CD4-positive, alpha-beta T cell (primary cell): ENCODE results near the gene ABCG8. TPM values are rescaled to one million over a fixed set of nuclear protein-coding genes. Genes with fewer than 3 reads are reported as not detected.

ENCODE experiments used
- ATAC-seq: fragments of 200-7000 bp; cut with Tn5 transposase; one replicate; pipeline ENCODE4 v1.10.0; 2022; ENCODE audit warnings: mild to moderate bottlenecking; ENCODE audit not compliant: poor library complexity
- CTCF ChIA-PET: fragments of 350-600 bp; sonication (Branson Sonifier 250); formaldehyde crosslinking; loops from one replicate; lab custom pipeline; 2021; ENCODE audit warnings: antibody characterized with exemption, inconsistent platforms; lab: Charles Lee
- POLR2A ChIA-PET: fragments of 350-600 bp; sonication (Branson Sonifier 250); formaldehyde crosslinking; loops from one replicate; lab custom pipeline; 2021; ENCODE audit warnings: antibody characterized with exemption, inconsistent platforms; lab: Charles Lee
- DNase-seq, 14 experiments: peaks; one replicate each; pipeline ENCODE4 v3.0.0-alpha.2; 2013 to 2020; ENCODE audit warnings: mixed read lengths in 2 of 14
- H3K27ac ChIP-seq, 2 donors: one replicate each; pipeline versions ENCODE4 v1.5.1 to v1.7.0; 2013; ENCODE audit warnings: low read length in 2 of 2, low read depth in 1 of 2, mild to moderate bottlenecking in 1 of 2
- H3K27me3 ChIP-seq, 2 experiments: 1 replicate in 1 of 2; 2 replicates in 1 of 2; pipeline versions ENCODE4 v1.6.1 to v1.7.0; 2013; ENCODE audit warnings: low read length in 2 of 2, control low read depth in 1 of 2, mild to moderate bottlenecking in 1 of 2, moderate library complexity in 1 of 2; ENCODE audit not compliant: insufficient read depth in 2 of 2, control insufficient read depth in 1 of 2
- H3K36me3 ChIP-seq: one replicate; pipeline ENCODE4 v1.6.1; 2013; ENCODE audit warnings: low read length, control low read depth; ENCODE audit not compliant: insufficient read depth
- H3K4me1 ChIP-seq: one replicate; pipeline ENCODE4 v1.6.1; 2013; ENCODE audit warnings: low read length, control low read depth; ENCODE audit not compliant: insufficient read depth
- H3K4me3 ChIP-seq: one replicate; pipeline ENCODE4 v1.5.1; 2013; ENCODE audit warnings: mild to moderate bottlenecking, low read length, moderate library complexity
- H3K9me3 ChIP-seq, 2 experiments: 1 replicate in 1 of 2; 2 replicates in 1 of 2; pipeline versions ENCODE4 v1.6.1 to v1.7.0; 2013; ENCODE audit warnings: low read length in 2 of 2, mild to moderate bottlenecking in 2 of 2, control low read depth in 1 of 2, moderate library complexity in 1 of 2; ENCODE audit not compliant: control insufficient read depth in 1 of 2, insufficient read depth in 1 of 2
- H3K27ac Mint-ChIP-seq: one replicate; pipeline ENCODE4 v1.8.0; 2020; ENCODE audit warnings: mixed read lengths
- H3K27me3 Mint-ChIP-seq: one replicate; pipeline ENCODE4 v1.8.0; 2021; ENCODE audit warnings: mixed read lengths
- H3K36me3 Mint-ChIP-seq: one replicate; pipeline ENCODE4 v1.8.0; 2021; ENCODE audit warnings: low read depth, mixed read lengths
- H3K4me1 Mint-ChIP-seq: one replicate; pipeline ENCODE4 v1.8.0; 2021; ENCODE audit warnings: low read depth, mixed read lengths
- H3K4me3 Mint-ChIP-seq: one replicate; pipeline ENCODE4 v1.8.0; 2020; ENCODE audit warnings: mild to moderate bottlenecking, mixed read lengths
- H3K9me3 Mint-ChIP-seq: one replicate; pipeline ENCODE4 v1.8.0; 2020; ENCODE audit warnings: mixed read lengths
- intact Hi-C, 2 experiments: fragments of 100-400 bp; cut with DNase I in 1 of 2; cut with micrococcal nuclease in 1 of 2; formaldehyde crosslinking; loops; one replicate each; pipeline versions ENCODE4 v1.15.1 to v1.9.0; 2023 to 2025; cut with DNase I, micrococcal nuclease
- total RNA-seq, 174 experiments: library from RNA in 2 of 174; stranded (reverse) in 2 of 174; gene quantifications; one replicate each; pipeline ENCODE4 v1.2.3 and lab custom pipeline; 2021 to 2026
- TF ChIP-seq, protein P1 (sequence below): fragments of 200-600 bp; IDR thresholded peaks from one replicate; pipeline ENCODE4 v1.8.0; 2022; ENCODE audit warnings: antibody characterized with exemption, mild to moderate bottlenecking

Gene ABCG8
- total RNA-seq, 2 experiments from 2014 or later, result not detected

DNA sequence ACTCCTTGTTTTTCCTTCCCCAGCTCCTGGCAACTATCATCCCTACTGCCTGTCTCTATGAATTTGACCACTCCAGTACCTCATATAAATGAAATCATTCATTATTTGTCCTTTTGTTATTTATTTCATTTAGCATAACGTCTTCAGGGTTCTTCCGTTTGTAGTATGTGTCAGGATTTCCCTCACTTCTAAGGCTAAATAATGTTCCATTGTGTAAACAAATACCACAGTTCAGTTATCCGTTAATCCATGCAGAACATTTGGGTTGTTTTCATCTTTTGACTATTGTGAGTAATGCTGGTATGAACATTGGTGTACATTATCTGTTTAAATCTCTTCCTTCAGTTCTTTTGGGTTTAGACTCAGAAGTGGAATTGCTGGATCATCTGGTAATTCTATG lies 46.1 kb upstream of the ABCG8 start:
- Mint-ChIP-seq H3K27me3 (no peaks in the 10 kb centered on the region), H3K9me3 (no peaks in the 10 kb centered on the region), H3K4me1 (no peaks in the 10 kb centered on the region), H3K27ac (no peak overlapping the region), H3K4me3 (no peak overlapping the region), H3K36me3 (peaks cover 28% of the 10 kb centered on the region)
- Histone ChIP-seq H3K9me3 (no peaks in the 10 kb centered on the region), H3K4me3 (no peak overlapping the region), H3K27ac (no peak overlapping the region), H3K36me3 (no peaks in the 10 kb centered on the region), H3K4me1 (no peaks in the 10 kb centered on the region), H3K27me3 (no peaks in the 10 kb centered on the region)
- no peak for ATAC-seq
- POLR2A ChIA-PET, result interaction anchor here (0.5 kb wide), 1 partner anchor 1146 kb away, joined by 3 read pairs; no protein-coding TSS in a partner anchor
- intact Hi-C loops, result no loop called here
- CTCF ChIA-PET, result no interaction called here
- TF ChIP-seq, protein P1, sequence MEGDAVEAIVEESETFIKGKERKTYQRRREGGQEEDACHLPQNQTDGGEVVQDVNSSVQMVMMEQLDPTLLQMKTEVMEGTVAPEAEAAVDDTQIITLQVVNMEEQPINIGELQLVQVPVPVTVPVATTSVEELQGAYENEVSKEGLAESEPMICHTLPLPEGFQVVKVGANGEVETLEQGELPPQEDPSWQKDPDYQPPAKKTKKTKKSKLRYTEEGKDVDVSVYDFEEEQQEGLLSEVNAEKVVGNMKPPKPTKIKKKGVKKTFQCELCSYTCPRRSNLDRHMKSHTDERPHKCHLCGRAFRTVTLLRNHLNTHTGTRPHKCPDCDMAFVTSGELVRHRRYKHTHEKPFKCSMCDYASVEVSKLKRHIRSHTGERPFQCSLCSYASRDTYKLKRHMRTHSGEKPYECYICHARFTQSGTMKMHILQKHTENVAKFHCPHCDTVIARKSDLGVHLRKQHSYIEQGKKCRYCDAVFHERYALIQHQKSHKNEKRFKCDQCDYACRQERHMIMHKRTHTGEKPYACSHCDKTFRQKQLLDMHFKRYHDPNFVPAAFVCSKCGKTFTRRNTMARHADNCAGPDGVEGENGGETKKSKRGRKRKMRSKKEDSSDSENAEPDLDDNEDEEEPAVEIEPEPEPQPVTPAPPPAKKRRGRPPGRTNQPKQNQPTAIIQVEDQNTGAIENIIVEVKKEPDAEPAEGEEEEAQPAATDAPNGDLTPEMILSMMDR, result no peak
- no peak for DNase-seq

DNA sequence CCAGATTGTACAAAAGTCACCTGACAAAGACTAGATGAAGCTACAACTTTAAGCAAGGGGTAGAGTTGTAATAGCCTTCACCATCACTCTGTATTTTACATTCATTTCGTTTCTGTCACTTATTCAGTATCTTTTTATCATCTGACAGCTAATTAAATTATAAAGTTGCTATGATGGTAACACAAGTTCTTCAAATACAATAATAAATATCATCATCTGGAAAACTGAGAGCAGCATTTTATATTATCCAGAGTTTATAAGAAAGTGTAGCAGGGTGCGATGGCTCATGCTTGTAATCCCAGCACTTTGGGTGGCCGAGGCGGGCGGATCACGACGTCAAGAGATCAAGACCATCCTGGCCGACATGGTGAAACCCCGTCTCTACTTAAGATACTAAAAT lies 43.8 kb upstream of the ABCG8 start:
- Mint-ChIP-seq H3K27ac (no peak overlapping the region), H3K4me3 (no peak overlapping the region), H3K9me3 (no peaks in the 10 kb centered on the region)

DNA sequence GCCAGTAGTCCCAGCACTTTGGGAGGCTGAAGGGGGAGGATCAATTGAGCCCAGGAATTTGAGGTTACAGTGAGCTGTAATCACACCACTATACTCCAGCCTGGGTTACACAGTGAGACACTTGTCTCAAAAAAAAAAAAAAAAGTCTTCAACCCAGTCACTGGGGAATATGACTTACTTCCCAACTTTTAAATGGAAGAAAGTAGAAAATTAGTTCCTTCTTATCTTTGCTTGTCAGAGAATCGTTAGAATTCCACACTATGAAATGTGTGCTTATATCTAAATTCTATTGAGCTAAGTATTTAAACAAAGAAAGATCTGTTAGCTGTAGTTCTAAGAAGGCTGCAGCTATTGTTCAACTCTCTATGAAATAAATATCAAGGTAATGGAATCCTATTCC lies 42.6 kb upstream of the ABCG8 start:
- ATAC-seq, result no peak

More for the DNA sequence above, 43.8 kb upstream of the ABCG8 start:
- no peaks in the 10 kb centered on the region for H3K27me3 Mint-ChIP-seq
- peaks cover 18% of the 10 kb centered on the region for H3K36me3 Mint-ChIP-seq
- ChIA-PET POLR2A (no interaction called here), CTCF (no interaction called here)
- Histone ChIP-seq H3K4me1 (no peaks in the 10 kb centered on the region), H3K27me3 (no peaks in the 10 kb centered on the region), H3K27ac (no peak overlapping the region), H3K4me3 (no peak overlapping the region), H3K9me3 (no peaks in the 10 kb centered on the region), H3K36me3 (no peaks in the 10 kb centered on the region)
- no peak for DNase-seq
- TF ChIP-seq, protein P1, result no peak
- H3K4me1 Mint-ChIP-seq, result no peaks in the 10 kb centered on the region
- no peak for ATAC-seq
- intact Hi-C loops, result no loop called here

More for the DNA sequence above, 42.6 kb upstream of the ABCG8 start:
- intact Hi-C loops, result no loop called here
- H3K4me3 ChIP-seq, result no peak overlapping the region
- no peak overlapping the region for H3K27ac ChIP-seq
- H3K4me3 Mint-ChIP-seq, result no peak overlapping the region
- H3K27me3 Mint-ChIP-seq, result no peaks in the 10 kb centered on the region
- H3K36me3 Mint-ChIP-seq, result peaks cover 13% of the 10 kb centered on the region
- H3K4me1 ChIP-seq, result no peaks in the 10 kb centered on the region
- ChIA-PET POLR2A (no interaction called here), CTCF (interaction anchor here (0.7 kb wide), 1 partner anchor 52 kb away, joined by 3 read pairs; no protein-coding TSS in a partner anchor)
- H3K27me3 ChIP-seq, result no peaks in the 10 kb centered on the region
- H3K9me3 Mint-ChIP-seq, result no peaks in the 10 kb centered on the region
- no peaks in the 10 kb centered on the region for H3K9me3 ChIP-seq
- no peaks in the 10 kb centered on the region for H3K4me1 Mint-ChIP-seq
- DNase-seq, result no peak
- TF ChIP-seq, protein P1, result no peak
- no peaks in the 10 kb centered on the region for H3K36me3 ChIP-seq
- no peak overlapping the region for H3K27ac Mint-ChIP-seq
